Erythroblast (primary cell): Measurements from ENCODE around the gene ALG6.

Experiments
- GATA1 ChIP-seq: IDR thresholded peaks from 2 replicates; pipeline ENCODE4 v1.6.1; 2011; ENCODE audit warnings: low read depth, mild to moderate bottlenecking, control low read depth, low read length, moderate library complexity
- POLR2A ChIP-seq: IDR thresholded peaks from 2 replicates; pipeline ENCODE4 v1.6.1; 2011; ENCODE audit warnings: mild to moderate bottlenecking, low read length

DNA sequence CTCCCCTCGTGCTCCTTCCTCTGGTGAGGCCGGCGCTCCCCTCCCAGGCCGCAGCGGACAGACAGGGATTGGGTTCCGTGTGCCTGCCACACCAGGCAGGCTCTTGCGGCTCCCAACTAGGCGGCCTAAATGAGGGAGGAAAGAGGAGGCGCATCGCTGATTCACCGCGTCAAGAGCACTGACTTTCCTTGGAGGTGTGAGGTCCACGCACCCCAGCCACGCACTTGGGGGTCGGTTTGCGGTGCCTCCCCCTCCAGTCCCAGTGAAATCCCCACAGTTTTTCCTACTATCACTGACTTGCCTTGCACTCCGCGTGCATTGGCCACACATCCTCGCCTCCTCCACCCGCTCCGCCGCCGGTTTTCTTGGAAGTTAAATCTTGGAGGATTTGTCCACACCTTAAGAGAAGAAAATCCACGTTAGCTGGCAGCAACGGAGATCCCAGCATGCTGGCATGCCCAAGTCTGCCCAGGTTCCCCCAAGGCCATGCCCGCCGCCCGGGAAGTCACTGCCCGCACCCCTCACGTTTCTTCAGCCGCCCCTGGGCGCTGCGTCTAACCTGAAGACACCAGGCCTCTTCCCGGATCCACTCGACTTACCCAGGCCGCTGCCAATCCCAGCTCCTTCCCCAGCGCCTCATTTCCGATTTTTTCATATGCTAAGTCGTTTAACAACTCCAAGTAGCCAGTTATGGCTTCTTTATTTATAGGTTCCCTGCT lies 46.2 kb upstream of the ALG6 start:
- TF ChIP-seq POLR2A (no peak), GATA1 (no peak)
